ENCODE measurements around the gene CRTC2.

The CRTC2 gene

DNA sequence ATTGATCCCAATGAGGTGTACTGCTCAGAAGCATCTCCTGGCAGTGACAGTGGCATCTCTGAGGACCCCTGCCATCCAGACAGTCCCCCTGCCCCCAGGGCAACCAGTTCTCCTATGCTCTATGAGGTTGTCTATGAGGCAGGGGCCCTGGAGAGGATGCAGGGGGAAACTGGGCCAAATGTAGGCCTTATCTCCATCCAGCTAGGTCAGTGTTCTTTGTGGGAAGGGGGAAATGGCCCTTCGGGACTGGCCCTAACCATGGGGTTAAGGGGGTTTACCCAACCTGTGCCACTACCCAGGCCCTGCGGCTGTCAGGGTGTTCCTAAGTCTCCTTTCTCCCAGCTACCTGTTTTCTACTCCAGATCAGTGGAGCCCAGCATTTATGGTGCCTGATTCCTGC lies 10.6 kb upstream of the CRTC2 start:
- Histone ChIP-seq H3K27me3 (replicated peaks; ENCODE audit: control insufficient read depth, insufficient read depth, low read length) (no peaks in the 10 kb centered on the region), H3K4me3 (replicated peaks; ENCODE audit: low read depth, low read length) (no peak overlapping the region; the same call in 1 of the 2 replicates), H3K36me3 (ENCODE audit: control insufficient read depth, insufficient read depth, low read length) (peaks cover 12% of the 10 kb centered on the region)
- DNase-seq (ENCODE audit: extremely low read depth, insufficient read length): no peak
- TF ChIP-seq, protein P1, sequence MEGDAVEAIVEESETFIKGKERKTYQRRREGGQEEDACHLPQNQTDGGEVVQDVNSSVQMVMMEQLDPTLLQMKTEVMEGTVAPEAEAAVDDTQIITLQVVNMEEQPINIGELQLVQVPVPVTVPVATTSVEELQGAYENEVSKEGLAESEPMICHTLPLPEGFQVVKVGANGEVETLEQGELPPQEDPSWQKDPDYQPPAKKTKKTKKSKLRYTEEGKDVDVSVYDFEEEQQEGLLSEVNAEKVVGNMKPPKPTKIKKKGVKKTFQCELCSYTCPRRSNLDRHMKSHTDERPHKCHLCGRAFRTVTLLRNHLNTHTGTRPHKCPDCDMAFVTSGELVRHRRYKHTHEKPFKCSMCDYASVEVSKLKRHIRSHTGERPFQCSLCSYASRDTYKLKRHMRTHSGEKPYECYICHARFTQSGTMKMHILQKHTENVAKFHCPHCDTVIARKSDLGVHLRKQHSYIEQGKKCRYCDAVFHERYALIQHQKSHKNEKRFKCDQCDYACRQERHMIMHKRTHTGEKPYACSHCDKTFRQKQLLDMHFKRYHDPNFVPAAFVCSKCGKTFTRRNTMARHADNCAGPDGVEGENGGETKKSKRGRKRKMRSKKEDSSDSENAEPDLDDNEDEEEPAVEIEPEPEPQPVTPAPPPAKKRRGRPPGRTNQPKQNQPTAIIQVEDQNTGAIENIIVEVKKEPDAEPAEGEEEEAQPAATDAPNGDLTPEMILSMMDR (IDR thresholded peaks at IDR 0.05; ENCODE audit: insufficient read depth, low read length, poor library complexity, severe bottlenecking): no peak

DNA sequence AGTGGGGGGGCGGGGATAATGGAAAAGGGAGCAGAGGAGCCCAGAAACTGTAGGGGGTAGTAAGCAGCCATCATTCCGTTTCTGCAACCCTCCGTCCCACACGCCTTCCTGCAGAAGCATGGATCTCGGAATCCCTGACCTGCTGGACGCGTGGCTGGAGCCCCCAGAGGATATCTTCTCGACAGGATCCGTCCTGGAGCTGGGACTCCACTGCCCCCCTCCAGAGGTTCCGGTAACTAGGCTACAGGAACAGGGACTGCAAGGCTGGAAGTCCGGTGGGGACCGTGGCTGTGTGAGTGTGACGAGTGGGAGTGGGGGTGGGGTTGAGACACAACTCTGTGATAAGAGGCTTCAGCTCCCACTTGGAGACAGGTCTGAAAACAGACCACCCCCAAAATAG lies 10.0 kb upstream of the CRTC2 start:
- H3K4me3 ChIP-seq (replicated peaks; ENCODE audit: low read depth, low read length): peak overlapping the region; percentile 64
- DNase-seq (ENCODE audit: extremely low read depth, insufficient read length): no peak
- TF ChIP-seq, protein P1 (IDR thresholded peaks at IDR 0.05; ENCODE audit: insufficient read depth, low read length, poor library complexity, severe bottlenecking): no peak
- H3K27me3 ChIP-seq (replicated peaks; ENCODE audit: control insufficient read depth, insufficient read depth, low read length): no peaks in the 10 kb centered on the region
- H3K36me3 ChIP-seq (ENCODE audit: control insufficient read depth, insufficient read depth, low read length): peaks cover 7% of the 10 kb centered on the region

DNA sequence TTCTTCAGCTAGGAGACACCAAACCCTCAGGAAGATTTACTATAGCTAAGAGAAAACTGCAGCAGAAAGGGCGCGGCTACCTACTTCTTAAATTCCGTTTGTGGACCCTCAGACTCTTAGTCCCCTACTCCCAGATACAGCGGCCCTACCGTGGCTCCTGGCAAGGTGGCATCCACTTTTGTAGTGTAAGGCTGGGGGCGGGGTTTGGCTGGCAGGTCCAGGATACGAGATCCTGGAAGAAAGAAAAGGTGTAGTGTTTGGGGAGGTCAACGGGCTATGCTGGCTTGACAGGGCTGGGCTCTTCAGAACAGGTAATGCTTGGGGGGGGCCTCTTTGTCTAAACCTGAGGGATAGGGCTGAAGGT lies 9.6 kb upstream of the CRTC2 start:
- TF ChIP-seq, protein P1 (IDR thresholded peaks at IDR 0.05; ENCODE audit: insufficient read depth, low read length, poor library complexity, severe bottlenecking): no peak
- Histone ChIP-seq H3K4me3 (replicated peaks; ENCODE audit: low read depth, low read length) (peak overlapping the region; percentile 64), H3K27me3 (replicated peaks; ENCODE audit: control insufficient read depth, insufficient read depth, low read length) (no peaks in the 10 kb centered on the region), H3K36me3 (ENCODE audit: control insufficient read depth, insufficient read depth, low read length) (peaks cover 3% of the 10 kb centered on the region)
- no peak for DNase-seq (ENCODE audit: extremely low read depth, insufficient read length)

DNA sequence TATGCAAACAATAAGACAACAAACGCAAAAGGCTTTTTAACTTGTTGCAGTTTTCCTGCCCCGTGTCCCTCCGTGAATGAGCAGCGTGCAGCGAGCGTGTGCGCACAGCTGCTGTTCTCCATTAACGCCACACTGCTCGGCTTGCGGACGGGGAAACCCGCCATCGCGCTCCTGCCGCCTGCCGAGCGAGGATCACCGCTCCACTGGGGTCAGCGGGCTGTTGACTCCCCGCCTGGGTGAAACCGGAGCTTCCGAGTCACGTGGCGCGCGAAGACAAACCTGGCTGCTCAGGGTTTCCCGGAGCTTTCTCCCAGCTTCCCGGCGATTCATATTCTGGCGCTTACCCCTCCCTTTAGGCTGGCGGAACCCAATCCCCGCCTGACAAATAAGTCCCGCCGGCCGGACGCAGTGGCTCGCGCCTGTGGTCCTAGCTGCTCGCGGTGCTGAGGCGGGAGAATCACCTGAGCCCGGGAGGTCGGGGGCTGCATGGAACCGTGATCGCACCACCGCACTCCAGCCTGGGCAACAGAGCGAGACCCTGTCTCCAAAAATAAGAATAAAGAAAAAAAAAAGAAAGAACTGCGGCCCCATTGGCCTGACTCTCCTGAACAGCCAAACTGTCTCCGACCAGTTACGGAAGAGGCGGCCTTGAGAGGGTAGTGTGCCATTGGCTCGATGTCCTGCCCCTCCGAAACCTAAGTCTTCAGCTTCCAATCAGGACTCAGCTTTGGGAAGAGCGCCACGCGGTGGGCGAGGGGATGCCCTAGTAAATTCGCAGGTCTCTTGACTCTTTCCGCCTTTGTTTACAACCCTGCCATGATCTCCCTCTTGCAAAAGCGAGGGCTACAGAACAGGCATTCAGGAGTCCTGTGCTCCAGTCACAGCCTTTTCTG lies 8.9 kb upstream of the CRTC2 start, which contains the start of gene CREB3L4:
CREB3L4 (plus strand) TSS at position 796 of the 893 bp plus-strand sequence. CDS start 624 bp downstream, outside the sequence.
- peak; percentile 89 for DNase-seq (ENCODE audit: extremely low read depth, insufficient read length)
- H3K27me3 ChIP-seq (replicated peaks; ENCODE audit: control insufficient read depth, insufficient read depth, low read length): no peaks in the 10 kb centered on the region
- H3K4me3 ChIP-seq (replicated peaks; ENCODE audit: low read depth, low read length): peak within 1 kb of the TSS; percentile 64
- H3K36me3 ChIP-seq (ENCODE audit: control insufficient read depth, insufficient read depth, low read length): peaks cover under 1% of the 10 kb centered on the region
- TF ChIP-seq, protein P1 (IDR thresholded peaks at IDR 0.05; ENCODE audit: insufficient read depth, low read length, poor library complexity, severe bottlenecking): peak; percentile 55

DNA sequence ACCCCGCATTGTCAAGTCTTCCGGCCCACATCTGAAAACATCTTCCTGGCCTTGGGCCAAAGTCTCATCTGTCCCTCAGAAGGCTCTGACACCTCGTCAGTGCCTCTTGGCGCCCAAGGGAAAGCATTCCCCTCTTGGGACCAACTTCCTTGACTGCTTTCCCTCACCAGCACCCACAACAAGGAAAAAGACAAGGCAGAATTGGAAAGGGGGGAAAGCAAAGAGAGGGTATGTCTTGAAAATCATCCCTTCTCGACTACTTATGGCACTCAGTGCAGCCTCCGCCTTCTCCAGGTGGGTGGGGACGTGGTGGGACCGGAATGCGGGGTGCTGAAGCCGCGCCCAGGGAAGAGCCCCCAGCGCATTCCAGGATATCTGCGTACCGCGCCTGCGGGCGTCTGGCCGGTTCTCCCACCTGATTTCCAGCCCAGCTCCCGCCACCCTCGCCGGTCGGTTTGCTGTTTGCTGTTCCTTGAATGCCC lies 5.5 kb upstream of the CRTC2 start:
- TF ChIP-seq, protein P1 (IDR thresholded peaks at IDR 0.05; ENCODE audit: insufficient read depth, low read length, poor library complexity, severe bottlenecking): no peak
- no peak for DNase-seq (ENCODE audit: extremely low read depth, insufficient read length)

More for the DNA sequence above, 5.5 kb upstream of the CRTC2 start:
- Histone ChIP-seq H3K27me3 (replicated peaks; ENCODE audit: control insufficient read depth, insufficient read depth, low read length) (no peaks in the 10 kb centered on the region), H3K36me3 (ENCODE audit: control insufficient read depth, insufficient read depth, low read length) (peaks cover 6% of the 10 kb centered on the region), H3K4me3 (replicated peaks; ENCODE audit: low read depth, low read length) (peak overlapping the region; percentile 81)
